Measurements from ENCODE around the gene MRPL36. TPM values are rescaled to one million over a fixed set of nuclear protein-coding genes. Genes with fewer than 3 reads are reported as not detected.
"Not testable (repeated sequence)": the region's sequence is repeated elsewhere in the genome, so short reads cannot be mapped to it uniquely, and the experiment has no call there.

Gene MRPL36
- total RNA-seq, 2 experiments from 2014 or later, result 104 to 108 TPM

- Mint-ChIP-seq H3K27ac (no peak overlapping the region), H3K4me1 (no peaks in the 10 kb centered on the region), H3K9me3 (no peaks in the 10 kb centered on the region), H3K36me3 (peaks cover 10% of the 10 kb centered on the region), H3K27me3 (no peaks in the 10 kb centered on the region), H3K4me3 (no peak overlapping the region)
- no peak for DNase-seq
These were observed 24.6 kb upstream of the MRPL36 start for GRCh38 chr5:1824109-1824821.

- Mint-ChIP-seq H3K27me3 (no peaks in the 10 kb centered on the region), H3K9me3 (no peaks in the 10 kb centered on the region), H3K27ac (no peak overlapping the region), H3K4me1 (no peaks in the 10 kb centered on the region), H3K36me3 (peaks cover 16% of the 10 kb centered on the region), H3K4me3 (no peak overlapping the region)
- DNase-seq, result no peak
These were observed 23.9 kb upstream of the MRPL36 start for GRCh38 chr5:1823381-1824034.

GRCh38 chr5:1821862-1822261 is 22.2 kb upstream of the MRPL36 start:
- Mint-ChIP-seq H3K27ac (no peak overlapping the region), H3K27me3 (no peaks in the 10 kb centered on the region), H3K36me3 (peaks cover 24% of the 10 kb centered on the region), H3K9me3 (no peaks in the 10 kb centered on the region), H3K4me3 (no peak overlapping the region), H3K4me1 (no peaks in the 10 kb centered on the region)
- no peak for DNase-seq

GRCh38 chr5:1820926-1821325 is 21.3 kb upstream of the MRPL36 start:
- Mint-ChIP-seq H3K4me3 (no peak overlapping the region), H3K9me3 (no peaks in the 10 kb centered on the region), H3K36me3 (peaks cover 32% of the 10 kb centered on the region), H3K4me1 (no peaks in the 10 kb centered on the region), H3K27me3 (no peaks in the 10 kb centered on the region), H3K27ac (no peak overlapping the region)
- no peak for DNase-seq

- Mint-ChIP-seq H3K4me1 (no peaks in the 10 kb centered on the region), H3K27me3 (no peaks in the 10 kb centered on the region), H3K27ac (no peak overlapping the region), H3K9me3 (no peaks in the 10 kb centered on the region), H3K4me3 (no peak overlapping the region), H3K36me3 (peaks cover 33% of the 10 kb centered on the region)
- no peak for DNase-seq
These were observed 20.7 kb upstream of the MRPL36 start for GRCh38 chr5:1820381-1820780.

- H3K27me3 Mint-ChIP-seq, result no peaks in the 10 kb centered on the region
- peaks cover 38% of the 10 kb centered on the region for H3K36me3 Mint-ChIP-seq
- no peaks in the 10 kb centered on the region for H3K4me1 Mint-ChIP-seq
- H3K9me3 Mint-ChIP-seq, result no peaks in the 10 kb centered on the region
- no peak overlapping the region for H3K27ac Mint-ChIP-seq
- H3K4me3 Mint-ChIP-seq, result no peak overlapping the region
- no peak for DNase-seq
These were observed 19.8 kb upstream of the MRPL36 start for GRCh38 chr5:1819458-1819857.

- Mint-ChIP-seq H3K4me3 (no peak overlapping the region), H3K9me3 (no peaks in the 10 kb centered on the region), H3K27me3 (no peaks in the 10 kb centered on the region), H3K4me1 (peaks cover 2% of the 10 kb centered on the region), H3K36me3 (peaks cover 43% of the 10 kb centered on the region), H3K27ac (no peak overlapping the region)
- no peak for DNase-seq
These were observed 19.1 kb upstream of the MRPL36 start for GRCh38 chr5:1818784-1819183.

GRCh38 chr5:1817261-1818043 is 17.8 kb upstream of the MRPL36 start:
- H3K9me3 Mint-ChIP-seq, result no peaks in the 10 kb centered on the region
- peaks cover 3% of the 10 kb centered on the region for H3K4me1 Mint-ChIP-seq
- H3K27ac Mint-ChIP-seq, result peak overlapping the region; percentile 28
- H3K27me3 Mint-ChIP-seq, result no peaks in the 10 kb centered on the region
- peaks cover 45% of the 10 kb centered on the region for H3K36me3 Mint-ChIP-seq
- DNase-seq, result no peak
- no peak overlapping the region for H3K4me3 Mint-ChIP-seq

GRCh38 chr5:1816495-1817089 is 17.0 kb upstream of the MRPL36 start:
- not testable (repeated sequence) for H3K9me3 Mint-ChIP-seq, H3K4me1 Mint-ChIP-seq, H3K27ac Mint-ChIP-seq, H3K27me3 Mint-ChIP-seq, DNase-seq, H3K4me3 Mint-ChIP-seq
- H3K36me3 Mint-ChIP-seq, result peaks cover 41% of the 10 kb centered on the region

GRCh38 chr5:1815881-1816292 is 16.2 kb upstream of the MRPL36 start:
- H3K9me3 Mint-ChIP-seq, result no peaks in the 10 kb centered on the region
- no peaks in the 10 kb centered on the region for H3K27me3 Mint-ChIP-seq
- H3K4me3 Mint-ChIP-seq, result no peak overlapping the region
- peaks cover 3% of the 10 kb centered on the region for H3K4me1 Mint-ChIP-seq
- peaks cover 36% of the 10 kb centered on the region for H3K36me3 Mint-ChIP-seq
- no peak overlapping the region for H3K27ac Mint-ChIP-seq
- no peak for DNase-seq

- Mint-ChIP-seq H3K9me3 (no peaks in the 10 kb centered on the region), H3K4me1 (peaks cover 3% of the 10 kb centered on the region), H3K4me3 (no peak overlapping the region), H3K27me3 (no peaks in the 10 kb centered on the region), H3K36me3 (peaks cover 35% of the 10 kb centered on the region), H3K27ac (no peak overlapping the region)
- no peak for DNase-seq
These were observed 15.6 kb upstream of the MRPL36 start for GRCh38 chr5:1815071-1815786.

- H3K27ac Mint-ChIP-seq, result no peak overlapping the region
- peaks cover 3% of the 10 kb centered on the region for H3K4me1 Mint-ChIP-seq
- no peak overlapping the region for H3K4me3 Mint-ChIP-seq
- DNase-seq, result no peak
- H3K9me3 Mint-ChIP-seq, result no peaks in the 10 kb centered on the region
- H3K36me3 Mint-ChIP-seq, result peaks cover 35% of the 10 kb centered on the region
- H3K27me3 Mint-ChIP-seq, result no peaks in the 10 kb centered on the region
These were observed 14.8 kb upstream of the MRPL36 start for GRCh38 chr5:1814183-1815020.

GRCh38 chr5:1810581-1811101 is 11.0 kb upstream of the MRPL36 start:
- H3K36me3 Mint-ChIP-seq, result peaks cover 22% of the 10 kb centered on the region
- no peaks in the 10 kb centered on the region for H3K9me3 Mint-ChIP-seq
- H3K4me3 Mint-ChIP-seq, result no peak overlapping the region
- DNase-seq, result no peak
- H3K27ac Mint-ChIP-seq, result no peak overlapping the region
- no peaks in the 10 kb centered on the region for H3K27me3 Mint-ChIP-seq
- peaks cover 12% of the 10 kb centered on the region for H3K4me1 Mint-ChIP-seq
